Ecto neural progenitor cell (in vitro differentiated cells): ENCODE results near the gene CFDP1.
A peak's percentile ranks its signal among the peaks of the same experiment; 100 is the strongest.

Source experiments
- DNase-seq: peaks from one replicate; pipeline ENCODE4 v3.0.0-alpha.2; 2018; ENCODE audit warnings: low spot score

Gene CFDP1

DNA sequence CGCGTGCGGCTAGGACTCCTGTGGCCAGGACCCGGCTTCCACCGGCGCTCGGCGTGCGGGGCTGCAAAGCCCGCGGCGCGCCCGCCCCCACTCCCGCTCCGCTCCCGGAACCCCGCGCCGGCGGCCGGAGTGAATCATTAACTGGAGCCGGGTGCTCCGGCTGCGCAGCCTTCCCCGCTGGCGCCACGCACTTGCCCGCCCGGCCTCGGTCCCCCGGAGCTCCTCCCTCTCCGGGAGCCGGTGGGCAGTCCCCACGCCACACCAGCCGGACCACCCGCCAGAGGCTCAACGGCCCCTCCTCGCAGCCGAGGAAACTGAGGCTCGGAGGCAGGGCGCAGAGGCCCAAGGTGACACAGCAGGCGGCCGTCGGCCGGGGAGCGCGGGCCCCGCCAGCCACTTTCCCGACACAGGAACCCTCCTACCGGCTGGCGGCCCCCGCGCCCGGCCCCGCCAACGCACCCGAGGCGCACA, 182.5 kb downstream of the CFDP1 start:
- no peak for DNase-seq

DNA sequence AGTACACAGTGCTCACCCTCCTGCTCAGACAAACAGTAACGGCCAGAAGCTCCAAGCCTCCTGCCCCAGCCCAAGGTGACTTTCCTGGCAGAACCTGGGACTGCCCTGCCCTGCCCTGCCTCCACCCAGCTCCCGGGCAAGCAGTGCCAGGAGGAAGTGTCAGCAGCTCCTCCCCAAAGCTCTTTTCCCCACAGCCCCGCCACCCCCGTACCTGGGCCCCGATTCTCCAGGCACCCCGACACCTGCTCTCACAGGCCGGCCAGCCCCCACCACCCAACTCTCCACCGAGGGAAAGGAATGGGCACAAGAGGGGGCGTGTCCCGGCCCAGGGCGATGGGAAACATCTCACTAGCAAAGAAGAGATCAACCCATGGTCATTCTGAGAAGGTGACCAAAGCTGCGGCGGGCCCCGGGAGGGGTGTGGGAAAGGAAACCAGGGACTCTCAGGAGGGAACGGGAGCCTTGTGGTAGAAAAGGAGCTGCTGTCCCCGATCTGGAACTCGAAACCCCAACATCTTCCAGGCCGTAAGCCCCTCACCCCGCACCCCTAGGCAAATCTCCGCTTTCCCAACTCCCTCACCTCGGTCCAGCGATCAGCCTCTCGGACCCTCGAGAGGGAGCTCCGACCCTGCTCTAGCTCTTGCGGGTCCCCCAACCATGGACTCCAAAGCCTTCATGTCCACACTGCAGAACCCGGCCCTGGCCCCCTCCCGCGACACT, 183.1 kb downstream of the CFDP1 start:
- no peak for DNase-seq

DNA sequence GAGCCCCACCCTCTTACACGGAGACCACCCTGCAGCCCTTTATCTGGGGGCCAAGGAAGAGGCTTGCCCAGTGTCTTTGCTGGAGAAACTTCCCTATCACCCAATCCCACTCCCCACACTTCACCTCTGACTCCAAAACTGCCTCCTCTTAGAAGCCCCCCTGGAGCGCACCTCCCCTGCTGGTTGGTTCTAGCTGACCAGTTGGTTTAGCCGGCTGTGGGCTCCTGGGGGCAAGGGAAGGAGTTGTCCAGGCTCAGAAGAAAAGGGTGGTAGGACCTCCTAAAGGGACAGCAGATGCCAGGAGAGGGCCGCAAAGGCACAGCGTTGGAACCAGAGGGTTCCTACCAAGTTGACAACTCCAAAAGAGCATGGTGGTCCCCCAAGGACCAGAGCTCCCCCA, 183.9 kb downstream of the CFDP1 start:
- no peak for DNase-seq

DNA sequence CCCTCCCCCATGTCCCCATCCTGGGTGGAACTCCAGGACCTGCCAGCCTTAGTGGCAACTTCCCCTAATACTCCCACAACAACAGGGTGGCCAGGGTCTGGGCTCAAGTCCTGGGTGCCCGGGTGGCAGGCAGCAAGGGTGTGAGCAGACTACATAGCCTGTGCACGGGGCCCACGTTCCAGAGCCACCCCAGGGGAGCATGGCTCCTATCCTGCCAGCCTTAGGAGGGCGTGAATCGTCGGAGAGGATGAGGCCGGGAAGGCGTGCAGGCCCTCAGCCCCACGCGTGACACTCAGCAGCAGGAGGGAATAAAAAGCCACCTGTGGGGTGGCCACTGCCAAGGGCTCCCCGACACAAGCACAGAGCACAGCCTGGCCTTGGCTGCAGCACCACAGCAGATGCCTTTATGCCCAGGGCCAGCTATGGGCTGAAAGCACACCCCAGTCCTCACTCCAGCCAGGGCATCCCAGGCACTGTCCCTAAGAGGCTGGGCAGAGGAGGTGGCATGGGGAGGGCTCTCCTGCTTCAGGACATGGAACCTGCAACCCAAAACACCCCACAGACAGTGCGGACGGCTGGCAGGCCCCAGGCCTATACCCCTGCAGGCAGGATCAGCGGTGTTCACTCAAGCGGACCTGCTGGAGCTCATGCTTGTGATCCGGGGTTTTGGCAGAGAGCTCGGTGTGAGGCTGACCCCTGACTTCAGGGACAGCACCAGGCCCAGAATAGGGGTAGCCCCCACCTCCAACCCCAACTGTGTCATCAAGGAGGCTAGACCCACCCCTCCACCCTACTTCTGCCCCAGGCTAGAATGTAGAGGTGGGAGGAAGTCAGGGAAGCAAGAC, 184.5 kb downstream of the CFDP1 start:
- no peak for DNase-seq

DNA sequence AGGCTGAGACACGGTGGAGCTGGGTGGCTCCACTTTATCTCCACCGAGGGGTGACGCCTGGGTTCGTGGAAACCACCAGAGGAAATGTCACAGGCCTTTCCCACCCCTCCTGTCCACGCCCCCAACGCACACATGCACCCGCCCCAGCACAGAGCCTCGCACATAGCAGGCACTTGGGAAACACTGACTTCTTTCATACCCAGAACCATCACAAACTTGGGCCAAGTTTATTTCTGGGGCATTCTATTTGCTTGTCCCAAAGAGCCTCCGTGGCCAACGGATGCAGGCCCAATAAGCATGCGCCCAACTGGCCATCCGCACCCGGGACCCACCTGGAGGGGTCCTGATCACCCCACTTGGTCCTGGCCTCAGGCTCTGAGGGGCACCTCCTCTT, 185.2 kb downstream of the CFDP1 start:
- no peak for DNase-seq

DNA sequence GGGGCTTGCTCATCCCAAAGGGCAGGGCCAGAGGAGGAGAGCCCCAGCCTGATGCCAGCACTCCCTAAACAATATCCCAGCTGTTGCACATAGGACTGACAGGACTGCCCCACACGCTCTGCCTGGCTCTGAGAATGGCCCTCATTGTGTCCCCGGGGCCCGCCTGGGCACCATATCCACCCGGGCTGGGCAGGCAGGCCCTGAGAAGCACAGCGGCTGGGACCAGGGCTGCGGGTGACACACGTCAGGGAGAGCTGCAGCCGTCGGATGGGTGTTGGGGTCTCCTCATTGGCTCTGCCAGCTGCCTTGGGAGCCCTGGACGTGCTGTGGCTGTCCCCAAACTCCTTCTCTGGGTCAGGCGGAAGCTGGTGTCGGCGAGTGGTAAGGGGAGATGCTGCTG, 186.1 kb downstream of the CFDP1 start:
- DNase-seq: no peak

DNA sequence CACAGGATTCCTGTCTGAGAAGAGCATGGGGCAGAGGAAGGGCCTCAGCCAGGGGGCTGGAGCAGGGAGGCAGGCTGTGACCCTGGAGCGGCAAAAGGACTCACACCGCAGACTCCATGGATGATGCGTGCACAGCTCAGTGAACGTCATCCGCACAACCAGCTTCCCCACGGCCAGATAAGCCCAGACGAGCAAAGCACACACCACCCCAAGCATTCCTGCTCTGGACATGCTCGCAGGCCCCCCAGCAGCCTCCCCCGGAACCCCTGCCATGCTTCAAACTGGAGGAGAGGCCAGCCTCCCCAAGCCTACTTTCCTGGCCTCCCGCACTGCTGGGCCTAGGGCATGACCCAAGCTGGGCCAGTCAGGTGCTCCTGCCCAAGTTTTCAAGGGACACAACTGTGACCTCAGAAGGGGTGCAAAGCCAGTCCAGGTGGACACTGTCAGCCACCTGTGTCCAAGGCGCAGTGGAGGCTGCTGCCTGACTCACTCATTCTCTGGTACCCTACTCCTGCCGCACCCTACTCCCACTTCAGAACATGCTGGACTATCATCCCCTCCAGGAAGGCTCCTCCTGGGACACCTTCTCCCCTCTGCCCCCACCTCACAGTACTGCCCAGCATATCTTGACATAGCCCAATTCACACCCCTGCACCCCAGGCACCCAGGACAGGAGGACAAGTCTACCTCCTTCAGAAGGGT, 186.6 kb downstream of the CFDP1 start:
- no peak for DNase-seq

DNA sequence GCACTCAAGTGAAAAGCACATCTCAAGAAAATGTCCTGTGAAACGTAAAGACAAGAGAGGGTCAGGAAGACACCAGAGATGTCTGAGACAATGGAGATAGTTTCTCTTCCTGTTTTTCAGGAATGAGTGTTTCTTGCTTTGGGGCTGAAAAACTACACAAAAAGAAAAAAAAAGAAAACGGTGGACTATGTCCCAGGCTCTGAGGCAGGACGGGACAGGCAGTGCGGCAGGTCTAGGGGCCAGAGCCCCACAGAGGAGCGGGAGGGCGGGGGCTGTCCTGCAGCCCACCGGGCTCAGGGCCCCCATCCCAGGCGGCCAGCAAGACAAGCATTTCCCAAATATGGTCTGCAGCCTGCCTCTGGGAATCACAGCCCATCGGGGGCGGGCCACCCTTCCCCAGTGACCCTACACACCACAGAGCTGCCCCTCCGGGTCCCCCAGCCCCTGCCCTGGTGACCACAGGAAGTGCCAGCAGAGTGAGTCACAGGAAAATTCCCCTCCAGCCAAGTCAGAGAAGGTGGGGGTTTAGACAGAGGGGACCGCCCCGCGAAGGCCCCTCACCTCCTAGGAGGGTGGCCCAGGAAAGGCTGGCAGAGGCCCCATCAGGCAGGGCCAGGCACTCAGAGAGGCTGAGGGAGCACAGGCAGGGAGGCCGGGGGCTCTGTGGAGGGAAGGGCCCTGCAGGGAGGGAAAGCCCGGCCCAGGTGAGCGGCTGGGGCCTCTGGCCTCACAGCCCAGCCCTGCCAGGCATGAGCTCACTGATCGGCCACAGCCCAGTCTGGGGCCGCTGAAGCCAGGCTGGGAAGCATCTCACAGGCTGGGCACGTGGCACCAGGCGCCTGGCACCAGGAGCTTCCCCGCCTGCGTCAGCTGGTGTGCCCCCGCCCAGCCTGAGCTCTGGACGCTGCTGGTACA, 188.2 kb downstream of the CFDP1 start:
- DNase-seq: peak; percentile 80

DNA sequence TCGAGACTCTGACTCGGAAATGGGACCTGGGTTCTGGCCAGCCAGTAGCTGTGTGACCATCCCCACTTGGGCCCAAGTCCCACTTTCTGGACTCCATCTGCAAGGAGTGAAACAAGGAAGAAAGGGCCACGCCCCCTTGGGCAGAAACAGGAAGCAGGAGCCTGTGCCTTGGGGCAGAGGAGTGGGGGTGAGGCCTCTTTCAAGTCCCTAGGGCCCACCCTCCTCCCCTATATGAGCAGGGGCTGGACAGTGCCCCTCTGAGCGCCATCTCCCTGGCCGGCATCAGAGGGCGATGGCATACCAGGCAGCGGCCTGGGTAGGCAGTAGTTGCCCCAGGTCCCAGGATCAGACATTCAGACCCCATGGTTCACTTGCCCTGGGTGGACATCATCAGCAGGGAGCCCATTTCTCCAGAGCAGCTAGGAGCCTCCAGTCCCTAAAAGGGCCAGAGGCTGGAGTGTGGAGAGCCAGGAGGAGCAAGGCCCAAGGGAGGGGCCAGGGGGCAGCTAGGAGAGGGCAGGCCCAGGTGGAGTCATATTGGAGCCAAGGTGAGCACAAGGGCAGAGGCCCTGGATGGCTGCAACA, 189.0 kb downstream of the CFDP1 start:
- DNase-seq: no peak
